Hepatocyte (in vitro differentiated cells): ENCODE measurements around the gene KAT7. TPM values are rescaled to one million over a fixed set of nuclear protein-coding genes. Genes with fewer than 3 reads are reported as not detected.

Experiments used
- DNase-seq: peaks from one replicate; pipeline ENCODE4 v3.0.0-alpha.2; 2016; ENCODE audit warnings: low spot score
- H2AFZ ChIP-seq: fragments of 200-600 bp; sonication (generic); 2 replicates; pipeline ENCODE4 v1.6.0; 2016; ENCODE audit warnings: antibody characterized with exemption, mild to moderate bottlenecking
- H3K27ac ChIP-seq: fragments of 200-600 bp; sonication (generic); 2 replicates; pipeline ENCODE4 v1.5.1; 2016; ENCODE audit warnings: mild to moderate bottlenecking
- H3K27me3 ChIP-seq: fragments of 200-600 bp; sonication (generic); 2 replicates; pipeline ENCODE4 v1.6.1; 2016
- H3K36me3 ChIP-seq: fragments of 200-600 bp; sonication (generic); replicated peaks from 2 replicates; pipeline ENCODE4 v1.5.1; 2016; ENCODE audit warnings: low read depth; ENCODE audit not compliant: insufficient read depth
- H3K4me1 ChIP-seq: fragments of 200-600 bp; sonication (generic); 2 replicates; pipeline ENCODE4 v1.5.1; 2016; ENCODE audit warnings: mild to moderate bottlenecking, moderate library complexity; ENCODE audit not compliant: insufficient read depth
- H3K4me2 ChIP-seq: fragments of 200-600 bp; sonication (generic); 2 replicates; pipeline ENCODE4 v1.6.0; 2016
- H3K4me3 ChIP-seq: fragments of 200-600 bp; sonication (generic); 2 replicates; pipeline ENCODE4 v1.5.1; 2016; ENCODE audit warnings: mild to moderate bottlenecking
- H3K79me2 ChIP-seq: fragments of 200-600 bp; sonication (generic); 2 replicates; pipeline ENCODE4 v1.6.0; 2017; ENCODE audit warnings: mild to moderate bottlenecking
- H3K9me2 ChIP-seq: fragments of 200-600 bp; sonication (generic); replicated peaks from 2 replicates; pipeline ENCODE4 v1.6.0; 2017; ENCODE audit warnings: mild to moderate bottlenecking; ENCODE audit not compliant: insufficient read depth
- H3K9me3 ChIP-seq: fragments of 200-600 bp; sonication (generic); 2 replicates; pipeline ENCODE4 v1.5.1; 2016; ENCODE audit warnings: low read depth, mild to moderate bottlenecking
- H4K20me1 ChIP-seq: fragments of 200-600 bp; sonication (generic); 2 replicates; pipeline ENCODE4 v1.6.0; 2016; ENCODE audit warnings: mild to moderate bottlenecking; ENCODE audit not compliant: insufficient read depth, poor library complexity, severe bottlenecking
- EZH2 ChIP-seq: fragments of 200-600 bp; sonication (generic); IDR thresholded peaks from 2 replicates; pipeline ENCODE4 v1.6.1; 2016; ENCODE audit warnings: antibody characterized with exemption, mild to moderate bottlenecking, borderline replicate concordance
- EZH2phosphoT487 ChIP-seq: fragments of 200-600 bp; sonication (generic); IDR thresholded peaks from one replicate; pipeline ENCODE4 v1.6.1; 2018; ENCODE audit warnings: antibody characterized with exemption, mild to moderate bottlenecking, low read depth, moderate library complexity; ENCODE audit not compliant: unreplicated experiment, severe bottlenecking
- WGBS: methylation state at CpG from one replicate; pipeline ENCODE4 v1.1.6; 2016; ENCODE audit warnings: low lambda C conversion rate; ENCODE audit errors: missing lambda C conversion rate; 5-methylcytosine and 5-hydroxymethylcytosine counted together
- polyA plus RNA-seq: library from polyadenylated mRNA; unstranded; fragments of >200 nt; fragmentation: Nextera tagmentation; extraction: Ambion mirVana; gene quantifications from 2 replicates; pipeline ENCODE4 v1.2.1, GENCODE V29; 2016
- total RNA-seq: library from RNA; depleted of rRNA; stranded (reverse); fragments of >200 nt; gene quantifications from 2 replicates; pipeline ENCODE4 v1.2.3, GENCODE V29; 2014
- TF ChIP-seq, protein P1 (sequence below): fragments of 200-600 bp; sonication (generic); IDR thresholded peaks from 2 replicates; pipeline ENCODE4 v1.5.1; 2016; ENCODE audit warnings: antibody characterized with exemption, mild to moderate bottlenecking; ENCODE audit not compliant: poor library complexity

Gene KAT7
- total and polyA plus RNA-seq, 2 experiments from 2014 or later, result 21.4 to 30.1 TPM

DNA sequence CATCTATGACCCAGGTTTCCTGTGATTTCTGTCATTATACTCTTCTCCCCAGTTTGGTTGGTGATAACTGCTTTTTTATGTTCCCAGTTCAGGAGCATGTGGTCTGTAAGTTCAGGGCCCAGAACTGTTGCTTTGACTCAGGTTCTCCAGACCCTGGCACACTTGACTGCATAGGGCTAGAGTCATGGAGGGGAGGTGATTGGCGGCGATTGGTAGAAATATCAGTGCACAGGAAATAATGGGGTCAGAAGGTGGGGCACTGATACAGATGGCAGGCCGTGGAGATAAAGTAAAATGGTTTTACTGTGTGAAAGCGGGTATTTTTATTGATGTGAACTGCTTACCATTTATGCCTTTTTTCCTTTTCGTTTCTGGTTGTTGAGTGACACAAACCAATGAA, 30.7 kb downstream of the KAT7 start:
- H3K4me1 ChIP-seq, result no peaks in the 10 kb centered on the region
- no peak for DNase-seq
- H2AFZ ChIP-seq, result no peak overlapping the region
- no peaks in the 10 kb centered on the region for H3K9me2 ChIP-seq
- no peak overlapping the region for H3K4me3 ChIP-seq
- no peaks in the 10 kb centered on the region for H4K20me1 ChIP-seq
- peaks cover 7% of the 10 kb centered on the region for H3K79me2 ChIP-seq
- H3K27ac ChIP-seq, result no peak overlapping the region
- 94% methylated on average over 5 of the region's 5 CpGs for WGBS
- H3K27me3 ChIP-seq, result no peaks in the 10 kb centered on the region
- H3K9me3 ChIP-seq, result no peaks in the 10 kb centered on the region
- TF ChIP-seq EZH2, result no peak
- TF ChIP-seq, protein P1, sequence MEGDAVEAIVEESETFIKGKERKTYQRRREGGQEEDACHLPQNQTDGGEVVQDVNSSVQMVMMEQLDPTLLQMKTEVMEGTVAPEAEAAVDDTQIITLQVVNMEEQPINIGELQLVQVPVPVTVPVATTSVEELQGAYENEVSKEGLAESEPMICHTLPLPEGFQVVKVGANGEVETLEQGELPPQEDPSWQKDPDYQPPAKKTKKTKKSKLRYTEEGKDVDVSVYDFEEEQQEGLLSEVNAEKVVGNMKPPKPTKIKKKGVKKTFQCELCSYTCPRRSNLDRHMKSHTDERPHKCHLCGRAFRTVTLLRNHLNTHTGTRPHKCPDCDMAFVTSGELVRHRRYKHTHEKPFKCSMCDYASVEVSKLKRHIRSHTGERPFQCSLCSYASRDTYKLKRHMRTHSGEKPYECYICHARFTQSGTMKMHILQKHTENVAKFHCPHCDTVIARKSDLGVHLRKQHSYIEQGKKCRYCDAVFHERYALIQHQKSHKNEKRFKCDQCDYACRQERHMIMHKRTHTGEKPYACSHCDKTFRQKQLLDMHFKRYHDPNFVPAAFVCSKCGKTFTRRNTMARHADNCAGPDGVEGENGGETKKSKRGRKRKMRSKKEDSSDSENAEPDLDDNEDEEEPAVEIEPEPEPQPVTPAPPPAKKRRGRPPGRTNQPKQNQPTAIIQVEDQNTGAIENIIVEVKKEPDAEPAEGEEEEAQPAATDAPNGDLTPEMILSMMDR, result no peak
- TF ChIP-seq EZH2phosphoT487, result no peak
- H3K4me2 ChIP-seq, result no peak overlapping the region
- H3K36me3 ChIP-seq, result no peaks in the 10 kb centered on the region

- H3K27me3 ChIP-seq, result no peaks in the 10 kb centered on the region
- no peak for DNase-seq
- H4K20me1 ChIP-seq, result no peaks in the 10 kb centered on the region
- H2AFZ ChIP-seq, result no peak overlapping the region
- no peak overlapping the region for H3K4me2 ChIP-seq
- no peaks in the 10 kb centered on the region for H3K4me1 ChIP-seq
- no peaks in the 10 kb centered on the region for H3K36me3 ChIP-seq
- 90% methylated on average over 2 of the region's 2 CpGs for WGBS
- no peak for TF ChIP-seq EZH2phosphoT487
- TF ChIP-seq EZH2, result no peak
- TF ChIP-seq, protein P1, result no peak
- peaks cover 7% of the 10 kb centered on the region for H3K79me2 ChIP-seq
- H3K9me3 ChIP-seq, result no peaks in the 10 kb centered on the region
- no peaks in the 10 kb centered on the region for H3K9me2 ChIP-seq
- H3K4me3 ChIP-seq, result no peak overlapping the region
- no peak overlapping the region for H3K27ac ChIP-seq
Observed at GRCh38 chr17:49819651-49820050, 31.2 kb downstream of the KAT7 start.

DNA sequence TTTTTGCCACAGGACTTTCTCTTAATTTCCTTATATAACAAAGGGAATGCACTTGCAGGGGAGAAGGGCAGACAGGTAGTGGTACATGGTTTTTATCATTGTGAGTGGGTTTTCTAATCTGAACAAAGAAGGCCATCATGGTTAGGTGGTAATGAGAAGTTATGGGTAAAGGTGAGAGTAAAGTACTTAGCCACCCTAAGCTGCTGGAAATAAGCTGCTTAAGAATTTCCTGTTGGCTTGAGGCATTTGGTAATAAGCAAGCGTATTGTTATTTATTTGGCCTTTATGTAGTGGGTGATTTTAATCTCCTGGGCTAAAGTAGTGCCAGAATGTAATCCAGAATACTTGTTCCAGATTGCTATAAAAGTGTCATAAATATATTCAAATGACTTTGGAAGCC, 32.3 kb downstream of the KAT7 start:
- H2AFZ ChIP-seq, result no peak overlapping the region

More for the DNA sequence above, 32.3 kb downstream of the KAT7 start:
- Histone ChIP-seq H4K20me1 (no peaks in the 10 kb centered on the region), H3K4me2 (no peak overlapping the region), H3K4me3 (no peak overlapping the region), H3K36me3 (no peaks in the 10 kb centered on the region), H3K79me2 (peaks cover 7% of the 10 kb centered on the region), H3K27ac (no peak overlapping the region), H3K9me3 (no peaks in the 10 kb centered on the region), H3K4me1 (no peaks in the 10 kb centered on the region), H3K27me3 (no peaks in the 10 kb centered on the region), H3K9me2 (no peaks in the 10 kb centered on the region)
- DNase-seq, result no peak
- 95% methylated on average over 1 of the region's 1 CpG for WGBS
- TF ChIP-seq EZH2, result no peak
- TF ChIP-seq, protein P1, result no peak
- no peak for TF ChIP-seq EZH2phosphoT487
